CD4-positive, alpha-beta T cell treated with Interferon gamma for 1 hour (primary cell): ENCODE measurements around the gene CHAF1A.

Source experiments
- DNase-seq: peaks from one replicate; pipeline ENCODE4 v3.0.0-alpha.2; 2020

The CHAF1A gene

DNA sequence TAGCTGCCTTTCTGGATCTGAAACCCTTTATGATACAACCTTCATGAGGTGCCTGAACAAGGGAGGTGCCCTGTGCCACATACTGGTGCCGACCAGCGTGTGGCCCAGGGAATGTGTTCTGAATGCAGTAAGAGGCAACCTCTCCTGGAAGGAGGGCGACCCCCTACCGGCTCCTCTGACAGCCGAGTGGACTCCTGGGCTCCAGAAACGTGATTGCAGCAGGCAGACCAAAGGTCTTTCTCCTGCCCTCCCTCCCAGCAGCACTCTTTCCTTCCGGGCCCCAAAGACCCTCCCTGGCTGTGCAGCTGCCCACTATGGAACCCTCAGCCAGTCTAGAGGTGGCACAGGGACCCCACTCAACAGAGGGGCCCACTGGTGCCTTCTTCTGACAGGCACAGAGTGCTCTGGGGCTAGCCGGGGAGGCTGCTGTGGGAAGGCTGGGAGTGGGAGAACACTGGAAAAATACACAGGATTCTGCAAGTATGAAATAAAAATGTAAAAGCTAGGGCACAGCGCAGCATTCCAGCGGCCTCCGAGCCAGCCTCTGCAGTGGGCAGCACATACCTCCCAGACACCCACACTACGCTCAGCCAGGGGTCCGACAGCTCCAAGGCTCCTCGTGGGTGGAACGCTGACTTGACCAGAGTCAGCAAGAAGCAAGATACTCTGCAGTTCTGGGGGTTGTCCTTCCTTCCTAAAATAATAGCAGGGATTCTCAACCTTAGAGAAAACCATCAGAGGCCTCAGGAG lies 17.0 kb upstream of the CHAF1A start:
- DNase-seq = no peak

- DNase-seq = no peak
Observed at GRCh38 chr19:4386041-4386782, 16.2 kb upstream of the CHAF1A start.

DNA sequence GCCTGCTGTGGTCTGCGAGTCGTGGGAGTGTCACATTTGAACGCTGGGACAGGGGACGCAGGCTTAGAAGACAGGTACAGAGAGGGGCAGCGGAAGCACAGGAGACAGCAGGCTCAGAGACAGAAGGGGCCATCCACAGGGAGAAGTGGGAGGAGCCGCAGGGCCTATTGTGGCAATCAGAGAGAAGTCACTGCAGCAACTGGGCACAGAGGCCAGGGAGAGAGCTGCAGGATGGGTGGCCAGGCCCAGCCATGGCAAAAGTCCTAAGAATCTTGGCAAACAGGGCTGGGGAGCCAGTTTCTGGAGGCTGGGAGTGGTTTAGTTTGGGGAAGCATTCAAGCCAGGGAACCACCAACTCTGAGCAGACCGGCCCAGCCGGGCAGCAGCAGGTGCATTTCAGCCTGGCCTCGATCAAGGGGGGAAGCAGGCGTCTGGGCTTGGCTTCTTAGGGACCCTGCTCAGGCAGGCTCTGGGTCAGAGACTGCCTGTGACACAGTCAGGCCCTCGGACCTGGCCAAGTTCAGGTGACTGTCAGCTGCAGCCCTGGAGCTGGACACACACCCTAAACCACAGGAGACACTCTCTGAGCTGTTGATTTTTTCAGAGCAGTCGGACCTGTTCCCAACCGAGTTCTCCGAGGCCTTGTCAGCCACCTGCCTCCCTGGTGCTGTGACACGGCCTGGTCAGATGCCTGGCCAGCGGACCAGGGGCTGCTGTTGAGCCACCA lies 13.9 kb upstream of the CHAF1A start:
- DNase-seq = no peak

DNA sequence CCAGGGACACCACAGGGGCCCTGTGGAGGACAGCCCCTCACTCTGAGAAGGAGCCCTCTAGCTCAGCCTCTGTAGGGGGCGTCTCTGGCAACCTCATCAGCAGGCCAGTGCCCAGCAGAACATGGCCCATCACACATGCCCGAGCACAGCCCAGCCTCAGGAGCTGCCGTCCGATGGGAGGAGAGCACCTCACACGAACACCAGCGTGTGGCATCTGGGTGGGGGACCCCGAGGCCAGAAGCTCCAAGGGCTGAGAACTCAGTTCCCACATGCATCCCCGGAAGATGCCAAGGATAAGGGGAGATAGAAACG lies 13.4 kb upstream of the CHAF1A start:
- DNase-seq = no peak

DNA sequence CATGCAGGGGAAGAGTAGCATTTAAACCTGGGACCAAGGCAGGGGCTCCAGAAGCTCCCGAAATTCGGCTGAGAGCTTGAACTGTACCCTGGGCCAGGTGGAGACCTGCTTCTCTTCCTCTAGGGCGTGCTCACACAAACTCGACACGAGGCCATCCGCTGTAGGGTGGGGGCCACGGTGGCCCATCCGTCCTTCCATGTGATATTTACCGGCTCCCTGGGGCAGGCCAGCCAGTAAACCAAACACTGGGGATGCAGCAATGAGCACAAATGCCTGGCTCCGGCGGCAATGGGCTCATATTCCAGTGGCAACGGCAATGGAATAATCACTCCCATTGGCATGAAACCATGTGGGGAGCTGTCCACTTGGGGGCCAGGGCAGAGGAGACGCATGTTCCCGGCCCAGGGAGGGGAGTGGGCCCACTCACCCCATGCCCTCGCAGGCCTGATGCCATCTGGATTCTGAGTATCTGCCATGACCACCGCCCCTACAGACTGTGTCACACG lies 12.9 kb upstream of the CHAF1A start:
- no peak for DNase-seq

DNA sequence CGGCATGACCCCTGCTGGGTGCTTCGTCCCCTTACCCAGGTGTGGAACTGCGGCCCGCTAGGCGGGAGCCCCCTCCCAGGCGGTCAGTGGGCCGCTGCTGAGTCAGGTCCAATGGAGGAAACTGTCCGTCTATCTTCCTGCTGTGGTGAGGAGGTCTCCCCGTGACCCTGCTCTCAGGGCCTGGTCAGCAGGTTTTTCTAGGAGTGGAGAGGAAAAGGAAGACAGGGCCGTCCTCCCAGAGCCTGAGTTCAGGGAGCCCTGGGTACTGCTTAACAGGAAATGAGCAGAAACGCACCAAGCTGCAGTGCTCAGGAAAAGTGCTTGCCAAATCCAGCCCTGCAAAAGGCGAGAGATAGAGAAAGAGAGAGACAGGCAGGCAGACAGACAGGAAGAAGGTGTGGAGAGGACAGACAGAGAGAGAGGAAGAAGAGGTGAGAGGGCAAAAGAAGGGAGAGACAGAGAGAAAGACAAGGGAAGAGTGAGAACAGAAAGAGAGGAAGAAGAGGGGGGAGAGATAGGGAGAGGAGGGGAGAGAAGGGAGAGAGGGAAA lies 12.3 kb upstream of the CHAF1A start:
- no peak for DNase-seq

- DNase-seq = no peak
Observed at GRCh38 chr19:4390567-4391305, 11.7 kb upstream of the CHAF1A start.

DNA sequence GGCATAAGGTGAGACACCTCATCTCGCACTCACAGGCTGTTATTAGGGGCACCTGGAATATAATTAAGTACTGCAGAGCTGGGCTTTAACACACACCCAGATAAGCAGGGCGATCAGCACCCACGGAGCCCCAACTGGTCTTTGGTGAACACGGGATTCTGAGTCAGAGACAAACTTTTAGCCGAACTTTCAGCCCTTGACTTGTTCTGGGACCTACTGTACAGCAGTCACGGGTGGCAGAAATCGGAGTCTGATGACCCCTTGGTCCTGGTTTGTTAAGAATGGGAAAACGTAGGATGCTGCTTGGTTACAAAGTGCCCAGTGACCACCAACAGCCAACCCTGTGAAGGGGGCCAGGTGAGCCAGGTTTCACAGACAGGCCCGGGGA lies 11.1 kb upstream of the CHAF1A start:
- DNase-seq = no peak

DNA sequence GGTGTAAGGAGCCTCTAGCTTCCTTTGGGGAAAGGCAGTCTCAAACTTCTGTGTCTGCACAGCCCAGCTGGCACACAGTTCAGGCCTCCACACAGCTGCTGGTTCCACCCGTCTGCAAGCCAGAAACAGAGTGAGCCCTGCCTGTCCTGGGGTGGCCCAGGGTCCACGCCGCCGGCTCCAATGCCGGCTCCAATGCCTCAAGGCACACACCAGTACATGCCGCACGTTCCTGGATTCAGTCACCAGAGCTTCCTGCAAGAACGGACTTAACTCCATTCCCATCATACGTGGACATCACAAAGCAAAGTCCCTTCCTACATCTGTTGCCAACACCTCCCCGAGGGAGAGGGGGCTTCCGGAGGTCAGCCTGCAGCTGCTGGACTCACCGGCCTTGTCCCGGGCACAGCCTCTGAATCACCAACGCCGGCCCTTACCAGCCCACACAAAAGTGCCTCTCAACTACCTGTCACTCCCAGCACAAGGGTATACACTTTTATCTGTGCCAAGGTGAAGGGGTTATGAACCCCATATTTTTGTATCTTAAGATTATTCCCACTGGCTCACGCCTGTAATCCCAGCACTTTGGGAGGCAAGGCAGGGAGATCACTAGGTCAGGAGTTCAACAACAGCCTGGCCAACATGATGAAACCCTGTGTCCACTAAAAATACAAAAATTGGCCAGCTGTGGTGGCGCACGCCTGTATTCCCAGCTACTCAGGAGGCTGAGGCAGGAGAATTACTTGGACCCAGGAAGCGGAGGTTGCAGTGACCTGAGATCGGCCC lies 10.5 kb upstream of the CHAF1A start:
- no peak for DNase-seq

DNA sequence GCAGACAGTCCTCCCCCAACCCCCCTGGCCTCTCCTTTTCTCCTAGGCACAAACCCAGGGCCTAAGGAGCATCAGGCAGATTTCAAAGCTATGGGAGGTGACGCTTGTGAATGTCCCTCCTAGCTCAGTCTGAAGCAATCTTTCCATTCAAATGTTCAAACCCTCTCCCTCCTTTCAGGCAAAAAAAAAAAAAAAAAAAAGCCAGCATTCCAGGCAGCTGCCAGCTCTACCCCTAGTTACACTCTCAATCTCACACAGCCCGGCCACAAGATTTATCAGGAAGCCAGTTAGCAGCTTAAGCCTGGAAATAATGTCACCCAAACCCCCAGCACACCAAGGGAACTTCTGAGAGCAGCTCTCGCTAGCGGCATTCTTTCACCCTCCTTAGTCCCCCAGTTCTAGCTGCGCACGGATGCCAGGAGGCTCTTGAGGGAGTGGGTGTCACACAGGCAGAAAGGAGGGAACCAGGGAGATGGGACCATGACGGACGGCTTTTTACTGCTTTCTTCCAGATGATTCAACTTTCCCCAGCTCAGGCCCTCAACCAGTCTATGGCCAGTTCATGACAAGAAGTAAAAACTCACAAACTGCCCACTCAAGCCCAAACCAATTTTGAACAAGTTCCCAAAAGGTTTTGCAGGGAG lies 8.4 kb upstream of the CHAF1A start:
- no peak for DNase-seq

GRCh38 chr19:4396949-4397783 lies 5.3 kb upstream of the CHAF1A start:
- DNase-seq = no peak

DNA sequence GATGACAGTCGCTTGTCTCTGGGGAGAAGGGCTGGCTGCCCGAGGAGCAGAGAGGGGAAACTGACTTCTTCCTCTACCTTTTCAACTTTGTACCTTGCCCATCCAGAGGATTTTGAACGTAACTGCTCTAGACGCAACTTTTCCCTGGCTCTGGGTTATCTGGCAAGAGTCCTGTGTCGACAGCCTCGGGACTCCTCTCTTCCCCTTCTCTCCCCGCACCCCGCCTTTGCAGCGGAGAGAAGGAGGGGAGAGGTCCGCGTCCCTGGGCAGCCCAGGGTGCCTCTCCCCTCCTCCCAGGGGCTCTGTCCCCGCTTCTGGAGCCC lies 2.7 kb upstream of the CHAF1A start:
- no peak for DNase-seq

DNA sequence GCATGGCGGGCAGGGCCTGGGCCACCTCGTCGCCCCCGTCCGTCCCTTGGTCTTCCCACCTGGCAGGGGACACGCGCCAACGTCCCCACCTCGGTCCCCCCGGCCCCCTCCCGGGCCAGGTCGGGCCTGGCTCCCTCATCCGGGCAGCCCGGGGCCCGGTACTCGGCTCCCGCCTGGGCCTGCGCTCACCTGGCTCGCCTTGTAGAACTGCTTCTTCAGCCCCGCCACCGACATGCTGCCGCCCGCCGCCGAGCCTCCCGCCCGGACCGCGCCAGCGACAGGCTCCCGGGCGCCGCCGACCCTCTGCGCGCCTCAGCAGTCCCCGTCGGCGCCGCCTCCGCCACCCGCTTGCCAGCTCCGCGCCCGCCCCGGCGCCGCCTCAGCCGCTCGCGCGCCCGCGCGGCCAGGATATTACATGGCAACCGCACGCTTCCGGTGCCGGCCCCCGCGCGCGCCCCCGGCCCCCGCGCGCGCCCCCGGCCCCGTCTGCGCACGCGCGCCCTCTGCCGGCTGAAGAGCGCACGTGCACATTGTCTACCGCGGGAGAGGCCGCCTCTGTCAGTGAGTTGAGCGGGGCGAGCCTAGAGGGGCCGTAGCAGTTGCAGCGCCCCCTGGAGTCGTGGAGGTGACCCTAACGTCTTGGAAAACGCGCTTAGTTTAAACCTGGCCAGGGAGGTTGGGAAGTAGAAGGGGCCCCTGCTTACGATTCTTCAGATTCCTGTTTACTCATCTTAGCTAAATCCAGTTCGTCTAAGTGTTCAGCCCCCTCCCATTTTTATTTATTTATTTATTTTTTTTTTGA lies 2.1 kb upstream of the CHAF1A start, which contains the start of gene SH3GL1:
Gene SH3GL1 (minus strand): TSS at position 413 of the 802 bp plus-strand sequence. CDS start 179 bp downstream, at position 234.
- peak; percentile 90 for DNase-seq

DNA sequence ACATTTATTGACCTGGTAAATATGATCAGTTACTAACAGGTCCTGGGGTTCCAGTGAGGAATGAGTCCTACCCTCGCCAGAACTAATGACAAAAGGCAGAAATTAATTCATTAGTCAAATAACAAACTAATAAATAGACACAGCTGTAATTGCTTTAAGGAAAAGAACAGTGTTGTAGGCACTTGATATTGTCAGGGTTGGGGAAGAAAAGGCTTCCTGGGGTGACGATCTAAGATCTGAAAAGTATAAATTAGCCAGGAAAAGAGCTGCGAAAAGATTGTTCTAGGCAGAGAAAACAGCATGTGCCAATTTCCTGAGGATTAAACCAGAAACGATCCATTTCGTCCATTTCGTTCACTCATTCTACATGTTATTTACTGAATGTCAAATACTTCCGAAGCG lies 670 bp upstream of the CHAF1A start:
- no peak for DNase-seq

- DNase-seq = no peak
Observed at GRCh38 chr19:4403005-4403761, 743 bp downstream of the CHAF1A start.

DNA sequence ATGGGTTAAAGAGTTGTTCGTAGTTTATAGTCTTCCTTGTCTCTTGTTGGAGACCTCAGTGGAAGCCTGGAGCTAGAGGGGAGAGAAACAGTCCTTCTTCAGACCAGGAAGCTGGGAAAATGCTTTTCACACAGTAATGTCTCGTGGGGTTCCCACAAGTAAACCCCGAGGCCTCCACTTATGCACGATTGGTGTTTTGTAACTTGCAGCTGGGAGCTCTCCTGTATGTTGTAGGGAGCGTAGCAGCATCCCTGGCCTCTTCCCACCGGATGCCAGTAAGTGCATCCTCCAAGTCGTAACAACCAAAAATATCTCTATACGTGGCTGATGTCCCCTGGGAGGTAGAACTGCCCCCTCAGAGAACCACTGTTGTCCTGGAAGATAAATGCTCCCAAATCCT lies 3.5 kb downstream of the CHAF1A start:
- no peak for DNase-seq

GRCh38 chr19:4406626-4407025 lies 4.2 kb downstream of the CHAF1A start:
- DNase-seq = no peak

DNA sequence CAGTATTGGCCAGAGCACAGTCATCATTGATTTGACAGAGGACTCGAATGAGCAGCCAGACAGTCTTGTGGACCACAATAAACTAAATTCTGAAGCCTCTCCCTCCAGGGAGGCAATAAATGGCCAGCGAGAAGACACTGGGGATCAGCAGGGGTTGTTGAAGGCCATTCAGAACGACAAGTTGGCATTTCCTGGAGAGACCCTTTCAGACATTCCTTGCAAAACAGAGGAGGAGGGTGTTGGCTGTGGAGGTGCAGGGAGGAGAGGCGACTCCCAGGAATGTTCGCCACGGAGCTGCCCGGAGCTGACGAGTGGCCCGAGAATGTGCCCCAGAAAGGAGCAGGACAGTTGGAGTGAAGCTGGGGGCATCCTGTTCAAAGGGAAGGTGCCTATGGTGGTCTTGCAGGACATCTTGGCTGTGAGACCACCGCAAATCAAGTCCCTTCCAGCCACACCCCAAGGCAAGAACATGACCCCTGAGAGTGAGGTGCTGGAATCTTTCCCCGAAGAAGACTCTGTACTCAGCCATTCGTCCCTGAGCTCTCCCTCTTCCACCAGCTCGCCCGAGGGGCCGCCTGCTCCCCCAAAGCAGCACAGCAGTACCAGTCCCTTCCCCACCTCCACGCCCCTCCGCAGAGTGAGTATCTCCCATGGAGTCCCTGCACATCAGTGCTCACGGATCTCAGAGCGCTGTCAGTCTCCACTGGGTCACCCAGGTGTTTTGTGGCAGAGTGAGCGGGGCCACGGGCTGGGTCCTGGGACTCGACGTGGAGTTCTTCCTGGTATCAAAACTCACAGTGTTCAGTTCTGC lies 6.9 kb downstream of the CHAF1A start:
- DNase-seq = no peak
